ENCODE data around the gene RAPGEF3.

DNA sequence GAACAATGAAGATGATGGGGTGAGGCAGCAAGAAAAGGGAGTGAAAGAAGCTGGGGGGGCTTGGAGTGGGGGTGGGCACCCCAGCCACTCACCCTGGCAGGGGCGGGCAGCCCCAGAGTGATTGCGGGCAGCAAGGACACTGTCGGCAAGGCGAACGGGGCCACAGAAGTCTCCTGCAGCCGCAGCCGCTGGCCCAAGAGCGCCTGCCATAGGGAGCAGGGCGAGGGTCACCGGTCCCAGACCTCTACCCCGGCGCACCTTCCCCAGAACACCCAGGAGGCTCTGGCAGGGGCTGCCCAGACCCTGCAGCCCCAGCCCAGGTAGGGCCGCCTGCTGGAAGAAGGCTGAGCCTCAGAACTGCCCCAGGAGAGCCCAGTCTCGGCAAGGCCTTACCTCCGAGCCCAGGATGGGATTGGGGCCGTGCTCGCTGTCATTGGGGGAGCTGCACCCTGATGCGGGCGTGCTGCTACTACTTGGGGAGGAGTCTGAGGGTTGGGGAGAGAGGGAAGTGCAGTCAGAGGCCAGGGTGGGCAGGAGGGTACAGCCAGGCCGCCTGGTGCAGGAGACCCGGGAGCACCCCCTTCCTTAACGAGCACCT lies 37.2 kb upstream of the RAPGEF3 start:
- TF ChIP-seq CTCF (IDR thresholded peaks at IDR 0.05) (no peak), POLR2A (IDR thresholded peaks at IDR 0.05) (no peak)
